ENCODE data around the gene PHC1.

The PHC1 gene

DNA sequence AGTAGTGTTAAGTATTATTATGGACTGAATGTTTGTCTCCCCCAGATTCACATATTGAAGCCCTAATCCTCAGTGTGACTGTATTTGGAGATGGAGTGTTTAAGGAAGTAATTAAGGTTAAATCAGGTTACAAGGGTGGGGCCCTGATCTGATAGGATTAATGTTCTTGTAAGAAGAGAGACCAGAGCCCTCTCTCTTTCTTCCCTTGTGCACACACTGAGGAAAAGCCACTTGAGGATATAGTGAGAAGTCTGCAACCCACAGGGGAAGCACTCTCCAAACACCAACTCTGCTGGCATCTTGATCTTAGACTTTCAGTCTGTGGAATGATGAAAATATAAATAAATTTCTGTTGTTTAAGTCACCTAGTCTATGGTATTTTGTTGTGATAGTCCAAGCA is 72.9 kb downstream of the PHC1 start:
- H3K4me3 ChIP-seq (ENCODE audit: low read length): no peak overlapping the region
- TF ChIP-seq, protein P1, sequence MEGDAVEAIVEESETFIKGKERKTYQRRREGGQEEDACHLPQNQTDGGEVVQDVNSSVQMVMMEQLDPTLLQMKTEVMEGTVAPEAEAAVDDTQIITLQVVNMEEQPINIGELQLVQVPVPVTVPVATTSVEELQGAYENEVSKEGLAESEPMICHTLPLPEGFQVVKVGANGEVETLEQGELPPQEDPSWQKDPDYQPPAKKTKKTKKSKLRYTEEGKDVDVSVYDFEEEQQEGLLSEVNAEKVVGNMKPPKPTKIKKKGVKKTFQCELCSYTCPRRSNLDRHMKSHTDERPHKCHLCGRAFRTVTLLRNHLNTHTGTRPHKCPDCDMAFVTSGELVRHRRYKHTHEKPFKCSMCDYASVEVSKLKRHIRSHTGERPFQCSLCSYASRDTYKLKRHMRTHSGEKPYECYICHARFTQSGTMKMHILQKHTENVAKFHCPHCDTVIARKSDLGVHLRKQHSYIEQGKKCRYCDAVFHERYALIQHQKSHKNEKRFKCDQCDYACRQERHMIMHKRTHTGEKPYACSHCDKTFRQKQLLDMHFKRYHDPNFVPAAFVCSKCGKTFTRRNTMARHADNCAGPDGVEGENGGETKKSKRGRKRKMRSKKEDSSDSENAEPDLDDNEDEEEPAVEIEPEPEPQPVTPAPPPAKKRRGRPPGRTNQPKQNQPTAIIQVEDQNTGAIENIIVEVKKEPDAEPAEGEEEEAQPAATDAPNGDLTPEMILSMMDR (conservative IDR thresholded peaks at IDR 0.05; ENCODE audit: low read length): no peak
- DNase-seq (ENCODE audit: low read depth): no peak

DNA sequence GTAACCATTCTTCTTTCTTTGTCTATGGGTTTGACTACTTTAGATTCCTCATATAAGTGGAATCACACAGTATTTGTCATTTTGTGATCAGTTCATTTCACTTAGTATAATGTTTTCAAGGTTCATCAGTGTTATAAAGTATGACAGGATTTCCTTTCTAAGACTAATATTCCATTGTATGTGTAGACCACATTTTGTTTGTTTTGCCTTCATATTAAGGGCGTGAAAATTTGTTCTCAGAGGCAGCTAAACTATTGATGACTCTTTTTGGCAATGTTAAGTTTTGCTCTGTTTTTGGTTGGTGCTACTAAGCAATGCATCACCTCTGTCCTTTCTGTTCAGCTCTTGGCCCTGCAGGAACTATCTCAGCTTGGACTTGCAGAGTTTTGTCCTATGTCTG is 73.4 kb downstream of the PHC1 start:
- TF ChIP-seq, protein P1 (conservative IDR thresholded peaks at IDR 0.05; ENCODE audit: low read length): no peak
- H3K4me3 ChIP-seq (ENCODE audit: low read length): no peak overlapping the region
- no peak for DNase-seq (ENCODE audit: low read depth)

DNA sequence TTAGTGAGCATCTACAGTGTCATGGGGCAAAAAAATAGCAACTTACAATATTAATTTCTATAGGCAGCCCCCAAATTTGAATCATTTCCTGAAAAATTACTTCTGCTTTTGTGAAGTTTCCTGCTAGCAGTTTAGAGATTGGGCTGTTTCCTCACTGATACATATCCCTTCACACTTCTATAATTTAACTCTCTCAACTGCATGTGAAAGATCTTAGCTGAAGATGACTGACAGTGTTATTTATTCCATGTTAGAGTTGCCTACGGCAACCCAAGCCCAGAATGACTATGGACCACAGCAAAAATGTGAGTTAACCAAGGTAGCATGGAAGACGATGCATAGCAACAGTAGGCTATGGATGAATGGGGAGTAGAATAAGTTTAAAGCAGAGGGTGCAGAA is 75.1 kb downstream of the PHC1 start, which contains the start of gene KLRG1:
TSS of gene KLRG1 (plus strand) at position 134 of the 400 bp plus-strand sequence. CDS start at position 224, 90 bp downstream.
- no peak for DNase-seq (ENCODE audit: low read depth)
- TF ChIP-seq, protein P1 (conservative IDR thresholded peaks at IDR 0.05; ENCODE audit: low read length): no peak
- no peak within 1 kb of the TSS for H3K4me3 ChIP-seq (ENCODE audit: low read length)
